ENCODE results near the gene STT3B. TPM values are rescaled to one million over a fixed set of nuclear protein-coding genes. Genes with fewer than 3 reads are reported as not detected.

Gene STT3B
- total RNA-seq, 6 experiments from 2014 or later = 53.8 to 70.9 (median 65.1) TPM

- no peaks in the 10 kb centered on the region for H3K4me1 ChIP-seq
- no peaks in the 10 kb centered on the region for H3K27me3 ChIP-seq
- DNase-seq (no peak), ATAC-seq (no peak)
- H3K4me3 ChIP-seq = no peak overlapping the region
- WGBS (ENCODE audit: insufficient coverage, low coverage, low lambda C conversion rate, missing lambda C conversion rate) = 88% methylated on average over 3 of the region's 5 CpGs
- intact Hi-C loops (cut with DNase I) = no loop called here
- no peaks in the 10 kb centered on the region for H3K9me3 ChIP-seq
- H3K36me3 ChIP-seq = no peaks in the 10 kb centered on the region
- H3K27ac ChIP-seq = no peak overlapping the region
- TF ChIP-seq CTCF (IDR thresholded peaks at IDR 0.05) (no peak), POLR2A (IDR thresholded peaks at IDR 0.05) (no peak)
Measured at GRCh38 chr3:31661993-31662670, 129.4 kb downstream of the STT3B start.

DNA sequence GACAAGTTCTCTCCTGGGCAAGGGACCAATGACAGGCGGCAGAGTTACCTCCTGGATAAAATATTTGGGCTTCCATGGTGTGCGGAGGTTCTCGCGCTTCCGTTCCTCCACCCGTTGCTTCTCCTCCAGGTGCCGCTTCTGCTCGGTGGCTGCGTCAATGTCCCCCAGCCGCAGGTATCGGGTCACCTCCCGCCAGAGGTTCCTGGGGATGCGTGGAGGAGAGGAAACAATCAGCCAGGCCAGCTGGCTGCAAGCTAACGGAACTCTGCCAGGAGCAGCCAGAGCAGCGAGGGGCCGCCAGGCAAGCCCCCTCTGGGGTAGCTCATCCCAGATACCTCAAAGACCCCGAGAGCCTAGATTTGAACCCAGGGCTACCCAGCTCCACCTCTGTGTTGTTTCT lies 131.3 kb downstream of the STT3B start:
- DNase-seq (no peak), ATAC-seq (no peak)
- WGBS (ENCODE audit: insufficient coverage, low coverage, low lambda C conversion rate, missing lambda C conversion rate) = 85% methylated on average over 5 of the region's 17 CpGs
- intact Hi-C loops (cut with DNase I) = no loop called here
- H3K4me3 ChIP-seq = no peak overlapping the region
- H3K27me3 ChIP-seq = no peaks in the 10 kb centered on the region
- H3K4me1 ChIP-seq = no peaks in the 10 kb centered on the region
- no peak overlapping the region for H3K27ac ChIP-seq
- H3K36me3 ChIP-seq = no peaks in the 10 kb centered on the region
- TF ChIP-seq CTCF (IDR thresholded peaks at IDR 0.05) (no peak), POLR2A (IDR thresholded peaks at IDR 0.05) (no peak)
- H3K9me3 ChIP-seq = no peaks in the 10 kb centered on the region

DNA sequence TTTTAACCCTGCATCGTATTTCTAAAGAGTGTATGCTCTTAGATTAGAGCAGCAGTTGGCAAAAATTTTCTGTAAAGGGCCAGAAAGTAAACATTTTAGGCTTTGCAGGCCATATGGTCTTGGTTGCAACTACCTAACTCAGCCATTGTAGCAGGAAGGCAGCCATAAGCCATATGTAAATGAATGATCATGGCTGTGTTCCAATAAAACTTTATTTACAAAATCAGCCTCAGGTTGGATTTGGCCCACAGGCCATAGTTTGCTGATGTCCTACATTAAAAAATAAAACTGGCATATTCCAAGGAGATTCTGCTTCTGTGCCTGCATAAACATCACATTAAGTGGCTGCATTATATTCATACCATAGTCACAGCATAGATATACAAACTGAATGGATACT lies 134.9 kb downstream of the STT3B start:
- TF ChIP-seq POLR2A (IDR thresholded peaks at IDR 0.05) (no peak), CTCF (IDR thresholded peaks at IDR 0.05) (no peak)

GRCh38 chr3:31668242-31668641 lies 135.5 kb downstream of the STT3B start:
- no peak for DNase-seq
- Histone ChIP-seq H3K4me1 (no peaks in the 10 kb centered on the region), H3K27ac (no peak overlapping the region), H3K4me3 (no peak overlapping the region), H3K9me3 (no peaks in the 10 kb centered on the region), H3K27me3 (no peaks in the 10 kb centered on the region), H3K36me3 (no peaks in the 10 kb centered on the region)
- TF ChIP-seq POLR2A (IDR thresholded peaks at IDR 0.05) (no peak), CTCF (IDR thresholded peaks at IDR 0.05) (no peak)
- WGBS (ENCODE audit: insufficient coverage, low coverage, low lambda C conversion rate, missing lambda C conversion rate) = 51% methylated on average over 4 of the region's 4 CpGs
- peak; percentile 38 to 83 (median 58) for ATAC-seq
- intact Hi-C loops (cut with DNase I) = no loop called here

More for the DNA sequence above, 134.9 kb downstream of the STT3B start:
- intact Hi-C loops (cut with DNase I) = no loop called here
- Histone ChIP-seq H3K27me3 (no peaks in the 10 kb centered on the region), H3K4me1 (no peaks in the 10 kb centered on the region), H3K27ac (no peak overlapping the region), H3K9me3 (no peaks in the 10 kb centered on the region), H3K36me3 (no peaks in the 10 kb centered on the region), H3K4me3 (no peak overlapping the region)
- no peak for DNase-seq
- 92% methylated on average over 1 of the region's 1 CpG for WGBS (ENCODE audit: insufficient coverage, low coverage, low lambda C conversion rate, missing lambda C conversion rate)
- ATAC-seq = no peak

All from right lobe of liver (tissue), 6 donors.